Coronary artery (tissue), 2 donors: ENCODE results near the gene ADGRD1.

Experiments used
- DNase-seq: peaks from one replicate; pipeline ENCODE4 v3.0.0-alpha.2; 2017; ENCODE audit warnings: low spot score
- H3K27ac ChIP-seq, 2 donors: fragments of 200-600 bp; sonication (generic); one replicate each; pipeline ENCODE4 v1.5.1; 2016 to 2019
- H3K4me3 ChIP-seq: fragments of 200-600 bp; sonication (generic); 2 replicates; pipeline ENCODE4 v1.5.1; 2016; ENCODE audit warnings: mild to moderate bottlenecking, moderate library complexity
- CTCF ChIP-seq: fragments of 200-600 bp; sonication (generic); IDR thresholded peaks from one replicate; pipeline ENCODE4 v1.5.1; 2019; ENCODE audit warnings: antibody characterized with exemption

The ADGRD1 gene

GRCh38 chr12:131130311-131130911 lies 176.7 kb downstream of the ADGRD1 start:
- TF ChIP-seq CTCF: no peak
- DNase-seq: no peak
- no peak overlapping the region for H3K4me3 ChIP-seq
- H3K27ac ChIP-seq: no peak overlapping the region

- no peak overlapping the region for H3K4me3 ChIP-seq
- no peak for DNase-seq
Measured at GRCh38 chr12:131131077-131131807, 177.5 kb downstream of the ADGRD1 start.

GRCh38 chr12:131131808-131132117 lies 178.1 kb downstream of the ADGRD1 start:
- no peak overlapping the region for H3K4me3 ChIP-seq
- no peak overlapping the region for H3K27ac ChIP-seq
- TF ChIP-seq CTCF: no peak
- peak; percentile 49 for DNase-seq

More at GRCh38 chr12:131131077-131131807, 177.5 kb downstream of the ADGRD1 start:
- H3K27ac ChIP-seq: no peak overlapping the region
- TF ChIP-seq CTCF: no peak

GRCh38 chr12:131132118-131132892 lies 178.6 kb downstream of the ADGRD1 start:
- Histone ChIP-seq H3K4me3 (no peak overlapping the region), H3K27ac (no peak overlapping the region)
- DNase-seq: peak; percentile 76
- peak; percentile 41 for TF ChIP-seq CTCF

- TF ChIP-seq CTCF: no peak
- DNase-seq: peak; percentile 72
- Histone ChIP-seq H3K27ac (no peak overlapping the region), H3K4me3 (no peak overlapping the region)
Measured at GRCh38 chr12:131133015-131133905, 179.6 kb downstream of the ADGRD1 start.

GRCh38 chr12:131133994-131134393 lies 180.3 kb downstream of the ADGRD1 start:
- Histone ChIP-seq H3K4me3 (no peak overlapping the region), H3K27ac (no peak overlapping the region)
- no peak for TF ChIP-seq CTCF
- no peak for DNase-seq
